ENCODE results near the gene ZNF277.

ZNF277 gene

DNA sequence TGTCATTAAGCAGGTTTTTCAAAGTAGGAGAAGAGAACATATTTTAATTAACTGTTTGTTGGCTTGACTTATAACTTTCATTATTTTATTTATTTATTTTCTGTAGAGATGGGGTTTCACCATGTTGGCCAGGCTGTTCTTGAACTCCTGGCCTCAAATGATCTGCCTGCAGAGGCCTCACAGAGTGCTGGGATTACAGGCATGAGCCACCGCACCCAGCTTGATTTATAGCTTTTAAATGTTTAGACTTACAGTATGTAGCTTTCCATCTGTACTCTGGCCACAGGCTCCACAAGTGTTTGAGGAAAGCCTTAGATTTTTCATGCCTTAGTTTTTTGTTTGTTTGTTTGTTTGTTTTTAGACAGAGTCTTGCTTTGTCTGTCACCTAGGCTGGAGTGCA, 171.1 kb downstream of the ZNF277 start:
- DNase-seq (ENCODE audit: low read depth): no peak
- H3K4me3 ChIP-seq (ENCODE audit: low read depth, low read length): no peak overlapping the region
- TF ChIP-seq MYC (IDR thresholded peaks at IDR 0.05; ENCODE audit: low read depth, low read length): no peak
- TF ChIP-seq, protein P1, sequence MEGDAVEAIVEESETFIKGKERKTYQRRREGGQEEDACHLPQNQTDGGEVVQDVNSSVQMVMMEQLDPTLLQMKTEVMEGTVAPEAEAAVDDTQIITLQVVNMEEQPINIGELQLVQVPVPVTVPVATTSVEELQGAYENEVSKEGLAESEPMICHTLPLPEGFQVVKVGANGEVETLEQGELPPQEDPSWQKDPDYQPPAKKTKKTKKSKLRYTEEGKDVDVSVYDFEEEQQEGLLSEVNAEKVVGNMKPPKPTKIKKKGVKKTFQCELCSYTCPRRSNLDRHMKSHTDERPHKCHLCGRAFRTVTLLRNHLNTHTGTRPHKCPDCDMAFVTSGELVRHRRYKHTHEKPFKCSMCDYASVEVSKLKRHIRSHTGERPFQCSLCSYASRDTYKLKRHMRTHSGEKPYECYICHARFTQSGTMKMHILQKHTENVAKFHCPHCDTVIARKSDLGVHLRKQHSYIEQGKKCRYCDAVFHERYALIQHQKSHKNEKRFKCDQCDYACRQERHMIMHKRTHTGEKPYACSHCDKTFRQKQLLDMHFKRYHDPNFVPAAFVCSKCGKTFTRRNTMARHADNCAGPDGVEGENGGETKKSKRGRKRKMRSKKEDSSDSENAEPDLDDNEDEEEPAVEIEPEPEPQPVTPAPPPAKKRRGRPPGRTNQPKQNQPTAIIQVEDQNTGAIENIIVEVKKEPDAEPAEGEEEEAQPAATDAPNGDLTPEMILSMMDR (IDR thresholded peaks at IDR 0.05; ENCODE audit: low read depth, low read length): no peak
- TF ChIP-seq, protein P2, sequence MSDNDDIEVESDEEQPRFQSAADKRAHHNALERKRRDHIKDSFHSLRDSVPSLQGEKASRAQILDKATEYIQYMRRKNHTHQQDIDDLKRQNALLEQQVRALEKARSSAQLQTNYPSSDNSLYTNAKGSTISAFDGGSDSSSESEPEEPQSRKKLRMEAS (IDR thresholded peaks at IDR 0.05; ENCODE audit: low read depth, low read length): no peak
- TF ChIP-seq POLR2A (IDR thresholded peaks at IDR 0.05; ENCODE audit: extremely low read depth, insufficient read length): no peak

DNA sequence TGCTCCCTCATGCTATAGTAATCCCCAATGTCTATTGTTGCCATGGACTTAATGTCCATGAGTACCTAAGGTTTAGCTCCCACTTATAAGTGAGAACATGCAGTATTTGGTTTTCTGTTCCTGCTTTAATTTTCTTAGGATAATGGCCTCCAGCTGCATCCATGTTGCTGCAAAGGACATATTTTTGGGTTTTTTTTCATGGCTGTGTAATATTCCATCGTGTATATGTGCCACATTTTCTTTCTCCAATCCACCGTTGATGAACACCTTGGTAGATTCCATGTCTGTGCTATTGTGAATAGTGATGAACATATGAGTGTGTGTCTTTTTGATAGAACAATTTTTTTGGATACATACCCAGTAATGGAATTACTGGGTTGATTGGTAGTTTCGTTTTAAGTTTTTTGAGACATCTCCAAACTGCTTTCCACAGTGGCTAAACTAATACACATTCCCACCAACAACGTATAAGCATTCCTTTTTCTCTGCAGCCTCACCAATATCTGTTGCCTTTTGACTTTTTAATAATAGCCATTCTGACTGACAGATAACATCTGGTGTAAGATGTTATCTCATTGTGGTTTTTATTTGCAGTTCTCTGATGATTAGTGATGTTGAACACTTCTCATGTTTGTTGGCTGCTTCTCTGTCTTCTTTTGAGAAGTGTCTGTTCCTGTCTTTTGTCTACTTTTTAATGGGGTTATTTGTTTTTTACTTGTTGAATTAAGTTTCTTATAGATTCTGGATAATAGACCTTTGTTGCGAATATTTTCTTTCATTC, 175.0 kb downstream of the ZNF277 start:
- no peak for DNase-seq (ENCODE audit: low read depth)
- TF ChIP-seq, protein P2 (IDR thresholded peaks at IDR 0.05; ENCODE audit: low read depth, low read length): no peak
- TF ChIP-seq MYC (IDR thresholded peaks at IDR 0.05; ENCODE audit: low read depth, low read length): no peak
- TF ChIP-seq, protein P1 (IDR thresholded peaks at IDR 0.05; ENCODE audit: low read depth, low read length): no peak
- TF ChIP-seq POLR2A (IDR thresholded peaks at IDR 0.05; ENCODE audit: extremely low read depth, insufficient read length): no peak
- H3K4me3 ChIP-seq (ENCODE audit: low read depth, low read length): no peak overlapping the region

DNA sequence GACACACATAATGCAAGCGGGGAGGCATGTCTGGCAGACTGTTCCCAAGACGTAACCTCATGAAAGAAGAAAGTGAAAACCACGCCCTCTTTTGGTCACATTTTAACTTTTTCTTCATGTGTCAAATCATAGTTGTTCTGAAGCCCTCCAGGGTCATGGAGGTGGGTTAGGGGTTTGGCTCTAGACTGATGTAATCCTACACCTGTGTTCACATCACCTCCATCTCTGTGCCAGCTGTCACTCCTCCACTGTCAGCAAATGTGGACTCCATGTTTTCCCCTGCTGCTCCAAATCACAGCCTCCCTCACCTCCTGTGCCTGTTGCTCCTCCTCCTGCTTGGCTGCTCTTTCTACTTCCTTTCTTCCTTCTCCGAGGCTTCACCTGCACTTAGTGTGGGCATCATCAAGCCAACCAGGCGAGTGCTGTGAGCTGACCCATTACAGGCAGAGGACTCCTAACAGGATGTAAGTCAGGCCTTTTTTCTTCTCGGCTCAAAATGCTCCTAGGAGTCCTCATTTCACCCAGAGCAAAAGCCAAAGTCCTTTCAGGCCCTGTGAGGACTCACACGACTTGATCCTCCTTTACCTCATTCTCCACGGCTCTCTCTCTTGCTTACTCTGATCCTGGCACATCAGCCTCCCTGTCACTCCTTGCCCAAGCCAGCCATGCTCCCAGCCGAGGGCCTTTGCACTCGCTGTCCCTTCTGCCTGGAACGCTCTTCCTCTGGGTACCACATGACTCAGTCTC, 177.3 kb downstream of the ZNF277 start:
- DNase-seq (ENCODE audit: low read depth): peak; percentile 57
- H3K4me3 ChIP-seq (ENCODE audit: low read depth, low read length): no peak overlapping the region
- TF ChIP-seq POLR2A (IDR thresholded peaks at IDR 0.05; ENCODE audit: extremely low read depth, insufficient read length) (no peak), MYC (IDR thresholded peaks at IDR 0.05; ENCODE audit: low read depth, low read length) (no peak)
- TF ChIP-seq, protein P2 (IDR thresholded peaks at IDR 0.05; ENCODE audit: low read depth, low read length): no peak
- TF ChIP-seq, protein P1 (IDR thresholded peaks at IDR 0.05; ENCODE audit: low read depth, low read length): no peak

DNA sequence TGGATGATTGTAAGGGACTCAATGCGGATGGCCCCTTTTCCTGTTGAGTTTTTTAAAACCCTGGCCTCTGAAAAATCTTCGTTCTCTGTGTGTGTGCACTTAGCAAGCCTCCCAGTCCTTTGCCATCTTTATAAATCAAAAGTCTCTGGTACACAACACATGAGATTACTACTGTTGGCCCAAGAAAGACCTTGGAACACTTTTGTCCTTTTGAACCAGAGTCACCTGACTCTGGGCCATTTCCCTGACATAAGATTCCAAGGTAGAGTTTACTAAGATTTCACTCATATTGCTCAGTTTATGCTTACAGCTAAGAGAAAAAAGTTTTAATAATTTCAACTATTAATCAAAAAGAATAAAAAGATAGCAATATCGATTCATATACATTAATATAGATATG, 179.0 kb downstream of the ZNF277 start:
- no peak overlapping the region for H3K4me3 ChIP-seq (ENCODE audit: low read depth, low read length)
- DNase-seq (ENCODE audit: low read depth): no peak
- TF ChIP-seq, protein P2 (IDR thresholded peaks at IDR 0.05; ENCODE audit: low read depth, low read length): no peak
- TF ChIP-seq POLR2A (IDR thresholded peaks at IDR 0.05; ENCODE audit: extremely low read depth, insufficient read length) (no peak), MYC (IDR thresholded peaks at IDR 0.05; ENCODE audit: low read depth, low read length) (no peak)
- TF ChIP-seq, protein P1 (IDR thresholded peaks at IDR 0.05; ENCODE audit: low read depth, low read length): no peak

DNA sequence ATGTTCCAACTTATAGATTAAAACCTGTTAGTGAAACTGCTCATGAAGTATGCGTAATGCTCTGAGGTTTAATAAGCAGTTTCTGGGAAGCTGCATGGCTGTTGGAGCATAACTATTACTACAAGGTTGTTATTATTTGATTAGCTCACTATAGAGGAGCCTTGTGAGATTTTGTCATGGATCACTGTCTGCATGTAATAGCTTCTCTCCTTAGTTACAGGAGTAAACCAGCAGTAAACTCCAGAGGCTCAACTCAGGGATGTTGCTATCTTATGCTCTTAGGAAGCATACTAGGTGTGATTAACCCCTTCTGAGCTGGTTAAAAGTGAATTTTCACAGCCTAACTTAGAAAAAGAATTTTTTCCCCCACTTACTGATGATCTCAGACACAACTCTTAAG, 180.1 kb downstream of the ZNF277 start:
- H3K4me3 ChIP-seq (ENCODE audit: low read depth, low read length): no peak overlapping the region
- TF ChIP-seq MYC (IDR thresholded peaks at IDR 0.05; ENCODE audit: low read depth, low read length) (no peak), POLR2A (IDR thresholded peaks at IDR 0.05; ENCODE audit: extremely low read depth, insufficient read length) (no peak)
- TF ChIP-seq, protein P1 (IDR thresholded peaks at IDR 0.05; ENCODE audit: low read depth, low read length): no peak
- TF ChIP-seq, protein P2 (IDR thresholded peaks at IDR 0.05; ENCODE audit: low read depth, low read length): no peak
- no peak for DNase-seq (ENCODE audit: low read depth)
